Sigmoid colon (tissue), 3 donors: ENCODE measurements around the gene USP34.

Experiments used
- POLR2A ChIP-seq, 2 donors: fragments of 450-650 bp; IDR thresholded peaks; one replicate each; pipeline ENCODE4 v1.6.1; 2016; ENCODE audit warnings: antibody characterized with exemption in 2 of 2, mild to moderate bottlenecking in 2 of 2, moderate library complexity in 2 of 2
- TF ChIP-seq, protein P1 (sequence below), 4 experiments: fragments of 450-650 bp in 3 of 4; fragments of 200-600 bp in 1 of 4; IDR thresholded peaks; one replicate each; pipeline ENCODE4 v1.5.1; 2016 to 2019; ENCODE audit warnings: antibody characterized with exemption in 4 of 4, mild to moderate bottlenecking in 3 of 4, moderate library complexity in 2 of 4

DNA sequence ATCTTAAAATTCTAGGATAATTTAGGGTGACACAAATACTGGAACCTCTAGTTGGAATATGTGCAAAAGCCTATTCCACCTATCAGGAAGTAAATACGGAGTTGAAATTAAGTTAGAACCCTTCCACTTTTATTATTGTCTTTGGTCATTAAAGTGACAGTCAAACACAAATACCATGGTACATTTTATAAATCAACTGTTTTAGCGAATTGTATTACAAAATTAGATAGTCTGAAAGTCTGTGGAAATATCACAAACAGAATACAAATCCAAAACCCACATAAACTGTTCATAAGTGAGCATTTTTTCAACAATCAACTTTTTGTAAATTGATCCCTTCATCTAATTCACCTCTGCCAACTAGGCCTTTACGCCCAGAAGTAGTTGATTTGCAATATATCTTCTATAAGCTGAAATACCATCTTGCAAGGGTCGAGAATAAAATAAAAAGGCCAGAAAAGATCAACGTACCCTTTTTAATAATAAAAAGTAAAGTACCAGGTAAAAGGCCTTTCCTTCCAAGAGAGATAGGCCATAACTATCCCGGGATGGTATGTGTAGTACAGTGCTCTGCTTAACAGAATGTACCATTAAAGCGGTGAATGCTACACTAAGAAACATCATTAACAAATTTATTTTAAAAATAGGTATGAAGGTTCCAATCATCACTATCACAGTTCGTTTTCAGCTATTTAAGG lies 1.3 kb downstream of the USP34 start:
- TF ChIP-seq, protein P1, sequence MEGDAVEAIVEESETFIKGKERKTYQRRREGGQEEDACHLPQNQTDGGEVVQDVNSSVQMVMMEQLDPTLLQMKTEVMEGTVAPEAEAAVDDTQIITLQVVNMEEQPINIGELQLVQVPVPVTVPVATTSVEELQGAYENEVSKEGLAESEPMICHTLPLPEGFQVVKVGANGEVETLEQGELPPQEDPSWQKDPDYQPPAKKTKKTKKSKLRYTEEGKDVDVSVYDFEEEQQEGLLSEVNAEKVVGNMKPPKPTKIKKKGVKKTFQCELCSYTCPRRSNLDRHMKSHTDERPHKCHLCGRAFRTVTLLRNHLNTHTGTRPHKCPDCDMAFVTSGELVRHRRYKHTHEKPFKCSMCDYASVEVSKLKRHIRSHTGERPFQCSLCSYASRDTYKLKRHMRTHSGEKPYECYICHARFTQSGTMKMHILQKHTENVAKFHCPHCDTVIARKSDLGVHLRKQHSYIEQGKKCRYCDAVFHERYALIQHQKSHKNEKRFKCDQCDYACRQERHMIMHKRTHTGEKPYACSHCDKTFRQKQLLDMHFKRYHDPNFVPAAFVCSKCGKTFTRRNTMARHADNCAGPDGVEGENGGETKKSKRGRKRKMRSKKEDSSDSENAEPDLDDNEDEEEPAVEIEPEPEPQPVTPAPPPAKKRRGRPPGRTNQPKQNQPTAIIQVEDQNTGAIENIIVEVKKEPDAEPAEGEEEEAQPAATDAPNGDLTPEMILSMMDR (IDR thresholded peaks at IDR 0.05): no peak
- TF ChIP-seq POLR2A (IDR thresholded peaks at IDR 0.05): no peak
